Measurements from ENCODE around the gene NEK7. TPM values are rescaled to one million over a fixed set of nuclear protein-coding genes. Genes with fewer than 3 reads are reported as not detected.

The NEK7 gene
- total and polyA plus RNA-seq, 9 donors, result 25.0 to 87.0 (median 61.3) TPM

GRCh38 chr1:198199105-198199504 lies 42.3 kb downstream of the NEK7 start:
- H3K4me1 ChIP-seq (ENCODE audit: insufficient read depth), result peaks cover 7% of the 10 kb centered on the region
- H3K9me3 ChIP-seq, result no peaks in the 10 kb centered on the region
- TF ChIP-seq EP300 (IDR thresholded peaks at IDR 0.05) (no peak), POLR2A (IDR thresholded peaks at IDR 0.05) (no peak)
- TF ChIP-seq, protein P1, sequence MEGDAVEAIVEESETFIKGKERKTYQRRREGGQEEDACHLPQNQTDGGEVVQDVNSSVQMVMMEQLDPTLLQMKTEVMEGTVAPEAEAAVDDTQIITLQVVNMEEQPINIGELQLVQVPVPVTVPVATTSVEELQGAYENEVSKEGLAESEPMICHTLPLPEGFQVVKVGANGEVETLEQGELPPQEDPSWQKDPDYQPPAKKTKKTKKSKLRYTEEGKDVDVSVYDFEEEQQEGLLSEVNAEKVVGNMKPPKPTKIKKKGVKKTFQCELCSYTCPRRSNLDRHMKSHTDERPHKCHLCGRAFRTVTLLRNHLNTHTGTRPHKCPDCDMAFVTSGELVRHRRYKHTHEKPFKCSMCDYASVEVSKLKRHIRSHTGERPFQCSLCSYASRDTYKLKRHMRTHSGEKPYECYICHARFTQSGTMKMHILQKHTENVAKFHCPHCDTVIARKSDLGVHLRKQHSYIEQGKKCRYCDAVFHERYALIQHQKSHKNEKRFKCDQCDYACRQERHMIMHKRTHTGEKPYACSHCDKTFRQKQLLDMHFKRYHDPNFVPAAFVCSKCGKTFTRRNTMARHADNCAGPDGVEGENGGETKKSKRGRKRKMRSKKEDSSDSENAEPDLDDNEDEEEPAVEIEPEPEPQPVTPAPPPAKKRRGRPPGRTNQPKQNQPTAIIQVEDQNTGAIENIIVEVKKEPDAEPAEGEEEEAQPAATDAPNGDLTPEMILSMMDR (IDR thresholded peaks at IDR 0.05), result no peak
- DNase-seq, result no peak
- H3K36me3 ChIP-seq, result no peaks in the 10 kb centered on the region
- intact Hi-C loops (cut with DNase I), result no loop called here
- H3K27ac ChIP-seq, result no peak overlapping the region
- no peaks in the 10 kb centered on the region for H3K27me3 ChIP-seq
- H3K4me3 ChIP-seq, result no peak overlapping the region

DNA sequence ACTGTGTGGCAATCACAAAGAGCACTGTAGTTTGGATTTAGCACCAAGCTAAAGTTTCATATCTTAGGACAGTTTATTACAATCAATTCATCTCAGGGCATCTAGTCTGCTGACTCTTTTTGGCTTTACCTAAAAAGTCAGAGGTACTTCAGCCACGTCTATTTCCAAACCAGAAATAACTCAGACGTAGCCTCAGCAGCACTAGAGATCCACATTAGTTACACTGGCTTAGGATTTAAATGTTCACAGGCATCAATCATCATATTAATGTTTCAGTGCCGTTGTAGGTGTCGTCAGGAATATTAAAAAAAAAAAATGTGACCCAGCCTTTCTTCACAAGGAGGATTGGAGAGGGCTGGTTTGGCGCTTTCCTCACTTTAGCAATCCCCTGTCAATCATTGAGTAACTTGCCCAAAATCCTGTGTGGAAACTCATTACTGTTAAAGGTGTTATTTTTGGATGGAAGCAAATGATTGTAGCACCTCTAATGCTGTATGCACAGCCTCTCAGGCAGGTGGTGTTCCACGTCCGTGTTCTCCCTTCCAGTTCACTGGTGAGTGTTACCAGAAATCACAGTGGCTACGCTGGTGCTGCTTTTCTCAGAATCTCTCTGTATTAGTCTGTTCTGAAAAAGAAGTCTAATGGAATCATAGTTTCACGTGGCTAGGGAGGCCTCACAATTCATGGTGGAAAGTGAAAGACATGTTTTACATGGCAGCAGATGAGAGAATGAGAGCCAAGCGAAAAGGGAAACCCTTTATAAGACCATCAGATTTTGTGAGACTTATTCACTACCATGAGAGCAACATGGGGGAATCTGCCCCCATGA lies 45.4 kb downstream of the NEK7 start:
- Histone ChIP-seq H3K9me3 (no peaks in the 10 kb centered on the region), H3K4me1 (ENCODE audit: insufficient read depth) (peaks cover 7% of the 10 kb centered on the region), H3K27ac (no peak overlapping the region), H3K27me3 (no peaks in the 10 kb centered on the region), H3K36me3 (no peaks in the 10 kb centered on the region), H3K4me3 (no peak overlapping the region)
- intact Hi-C loops (cut with DNase I), result no loop called here
- TF ChIP-seq POLR2A (IDR thresholded peaks at IDR 0.05), result no peak
- 92 to 96% (median 95%) methylated on average over 10 of the region's 10 CpGs for WGBS, 3 donors
- DNase-seq, result no peak

DNA sequence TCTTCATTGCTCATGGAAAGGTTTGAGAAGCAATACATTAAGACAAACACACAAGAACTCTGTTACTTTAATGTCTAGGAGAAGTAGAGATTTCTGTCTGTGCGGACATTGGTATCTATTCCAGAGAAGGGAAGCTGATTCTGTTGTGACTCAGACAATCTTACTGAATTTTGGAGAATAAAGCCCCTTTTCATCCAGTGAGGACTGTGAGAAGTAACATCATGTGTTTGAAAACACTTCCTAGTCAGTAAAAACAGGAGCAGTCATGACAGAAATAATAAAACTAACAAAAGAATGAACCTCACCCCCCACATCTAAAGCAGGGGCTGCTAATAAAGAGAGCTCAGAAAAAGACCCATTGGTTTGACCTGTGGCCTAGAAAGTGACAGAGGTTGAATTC lies 46.6 kb downstream of the NEK7 start:
- WGBS, 3 donors, result 89 to 92% (median 90%) methylated on average over 1 of the region's 1 CpG
- no peak overlapping the region for H3K27ac ChIP-seq
- H3K4me3 ChIP-seq, result no peak overlapping the region
- no peaks in the 10 kb centered on the region for H3K9me3 ChIP-seq
- peaks cover 4% of the 10 kb centered on the region for H3K4me1 ChIP-seq (ENCODE audit: insufficient read depth)
- no peaks in the 10 kb centered on the region for H3K27me3 ChIP-seq
- intact Hi-C loops (cut with DNase I), result no loop called here
- DNase-seq, result no peak
- TF ChIP-seq EP300 (IDR thresholded peaks at IDR 0.05) (no peak), POLR2A (IDR thresholded peaks at IDR 0.05) (no peak)
- TF ChIP-seq, protein P1 (IDR thresholded peaks at IDR 0.05), result no peak
- no peaks in the 10 kb centered on the region for H3K36me3 ChIP-seq

DNA sequence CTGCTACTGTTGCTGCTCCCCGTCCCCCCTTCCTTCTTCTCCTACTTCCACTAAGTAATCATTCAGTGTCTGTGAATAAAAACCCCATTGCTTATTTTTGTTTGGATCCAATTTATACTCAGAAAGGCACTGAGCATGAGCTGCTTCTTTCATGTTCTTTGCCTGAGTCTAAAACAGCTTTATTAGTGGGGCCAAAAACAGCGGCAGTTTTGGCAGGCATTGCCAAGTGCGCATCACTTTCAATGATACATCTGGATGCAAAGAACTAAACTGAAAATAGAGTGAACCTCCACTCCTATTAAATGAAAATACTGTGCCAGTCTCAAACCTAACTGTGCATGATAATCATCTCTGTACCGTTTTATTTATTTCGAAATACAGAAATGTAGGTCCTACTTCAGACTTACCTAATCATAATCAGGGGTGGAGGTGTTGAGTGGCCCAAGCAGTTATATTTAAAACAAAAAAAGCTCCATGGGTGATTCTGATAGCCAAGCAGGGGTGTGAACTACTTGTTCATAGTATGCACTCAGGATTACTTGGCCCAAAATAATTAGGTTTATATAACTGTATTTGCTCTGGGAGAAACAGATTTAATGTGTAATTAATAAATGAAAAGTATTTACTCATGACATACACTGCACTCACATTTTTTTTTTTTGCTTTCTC lies 48.4 kb downstream of the NEK7 start:
- Histone ChIP-seq H3K9me3 (no peaks in the 10 kb centered on the region), H3K4me3 (no peak overlapping the region), H3K4me1 (ENCODE audit: insufficient read depth) (no peaks in the 10 kb centered on the region), H3K27ac (no peak overlapping the region), H3K27me3 (no peaks in the 10 kb centered on the region), H3K36me3 (no peaks in the 10 kb centered on the region)
- DNase-seq, result no peak
- 34 to 57% (median 54%) methylated on average over 5 of the region's 5 CpGs for WGBS, 3 donors
- intact Hi-C loops (cut with DNase I), result no loop called here
- TF ChIP-seq, protein P1 (IDR thresholded peaks at IDR 0.05), result no peak
- TF ChIP-seq EP300 (IDR thresholded peaks at IDR 0.05) (no peak), POLR2A (IDR thresholded peaks at IDR 0.05) (no peak)

GRCh38 chr1:198206292-198206691 lies 49.5 kb downstream of the NEK7 start:
- no peak for DNase-seq
- H3K4me1 ChIP-seq (ENCODE audit: insufficient read depth), result no peaks in the 10 kb centered on the region
- intact Hi-C loops (cut with DNase I), result no loop called here

More at GRCh38 chr1:198206292-198206691, 49.5 kb downstream of the NEK7 start:
- H3K27me3 ChIP-seq, result no peaks in the 10 kb centered on the region
- no peaks in the 10 kb centered on the region for H3K36me3 ChIP-seq
- TF ChIP-seq EP300 (IDR thresholded peaks at IDR 0.05) (no peak), POLR2A (IDR thresholded peaks at IDR 0.05) (no peak)
- TF ChIP-seq, protein P1 (IDR thresholded peaks at IDR 0.05), result no peak
- WGBS, 3 donors, result 59 to 66% (median 66%) methylated on average over 3 of the region's 3 CpGs
- no peak overlapping the region for H3K27ac ChIP-seq
- H3K9me3 ChIP-seq, result no peaks in the 10 kb centered on the region
- no peak overlapping the region for H3K4me3 ChIP-seq

All from ovary (tissue), 9 donors.